ENCODE data around the gene MBD6.
"Not testable (repeated sequence)": the region's sequence is repeated elsewhere in the genome, so short reads cannot be mapped to it uniquely, and the experiment has no call there.

MBD6 gene

DNA sequence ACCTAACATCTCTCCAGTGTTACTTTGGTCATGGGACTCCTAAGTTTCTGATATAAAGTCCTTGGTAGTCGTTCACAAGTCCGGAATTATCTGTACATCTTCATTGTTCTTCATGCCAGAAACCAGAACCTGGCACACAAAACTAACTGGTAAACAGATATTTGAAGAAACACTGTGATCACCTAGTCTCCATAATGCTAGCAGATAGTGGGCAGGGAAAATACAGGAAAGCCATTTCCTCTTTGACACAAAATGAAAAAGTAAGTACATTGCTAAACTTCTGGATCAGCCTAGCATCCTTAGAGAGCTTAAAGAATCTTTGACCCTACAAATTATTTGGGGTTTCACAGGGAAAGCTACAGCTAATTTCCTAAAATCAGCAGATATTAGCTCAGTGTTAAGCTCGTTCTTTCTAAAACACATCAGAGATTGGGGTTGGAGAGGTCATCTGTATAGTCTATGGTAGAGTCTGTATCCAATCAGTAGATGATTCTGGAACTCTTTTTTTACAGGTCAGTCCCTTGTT lies 7.2 kb upstream of the MBD6 start:
- no peak for DNase-seq

DNA sequence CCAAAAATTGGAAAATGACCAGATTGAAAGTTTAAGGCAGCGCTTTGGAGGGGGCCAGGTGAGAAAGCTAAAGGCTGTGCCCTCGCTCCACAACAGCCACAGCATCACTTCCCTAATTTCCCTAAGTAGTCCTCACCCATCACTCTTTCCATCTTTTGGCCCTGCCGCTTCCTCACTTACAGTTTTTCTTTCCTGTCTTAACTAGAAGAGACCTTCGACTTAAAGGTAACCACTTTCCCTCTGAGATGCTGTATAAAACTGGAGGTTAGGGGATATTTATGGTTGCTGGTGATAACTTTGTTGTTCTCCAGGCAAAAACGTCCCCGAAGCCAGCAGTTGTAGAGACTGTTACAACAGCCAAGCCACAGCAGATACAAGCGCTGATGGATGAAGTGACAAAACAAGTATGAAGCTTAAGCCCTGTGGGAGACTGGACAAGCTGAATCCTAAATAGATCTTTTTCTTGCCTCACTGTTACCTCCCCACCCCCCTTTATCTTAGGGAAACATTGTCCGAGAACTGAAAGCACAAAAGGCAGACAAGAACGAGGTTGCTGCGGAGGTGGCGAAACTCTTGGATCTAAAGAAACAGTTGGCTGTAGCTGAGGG lies 6.6 kb upstream of the MBD6 start:
- no peak for DNase-seq

GRCh38 chr12:57516617-57517153 lies 5.9 kb upstream of the MBD6 start:
- DNase-seq: no peak

DNA sequence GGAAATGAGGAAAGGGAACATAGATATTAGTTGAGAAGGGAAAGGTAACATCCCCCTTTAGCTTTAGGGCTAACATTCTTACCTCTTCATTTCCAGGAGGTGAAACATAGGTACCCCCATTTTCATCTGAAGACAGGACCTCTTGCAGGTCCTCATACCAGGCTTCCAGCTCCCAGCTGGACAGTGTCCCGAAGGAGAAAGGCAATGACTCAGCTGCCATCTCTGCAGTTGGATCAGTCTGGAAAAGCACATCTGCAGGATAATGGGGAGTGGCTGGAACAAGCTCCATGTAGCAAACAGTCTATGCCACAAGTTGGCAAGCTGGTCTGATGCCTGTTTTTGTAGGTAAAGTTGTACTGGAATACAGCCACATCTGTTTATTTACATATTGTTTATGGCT lies 5.4 kb upstream of the MBD6 start:
- no peak for DNase-seq

GRCh38 chr12:57517718-57518117 lies 4.9 kb upstream of the MBD6 start:
- not testable (repeated sequence) for DNase-seq

DNA sequence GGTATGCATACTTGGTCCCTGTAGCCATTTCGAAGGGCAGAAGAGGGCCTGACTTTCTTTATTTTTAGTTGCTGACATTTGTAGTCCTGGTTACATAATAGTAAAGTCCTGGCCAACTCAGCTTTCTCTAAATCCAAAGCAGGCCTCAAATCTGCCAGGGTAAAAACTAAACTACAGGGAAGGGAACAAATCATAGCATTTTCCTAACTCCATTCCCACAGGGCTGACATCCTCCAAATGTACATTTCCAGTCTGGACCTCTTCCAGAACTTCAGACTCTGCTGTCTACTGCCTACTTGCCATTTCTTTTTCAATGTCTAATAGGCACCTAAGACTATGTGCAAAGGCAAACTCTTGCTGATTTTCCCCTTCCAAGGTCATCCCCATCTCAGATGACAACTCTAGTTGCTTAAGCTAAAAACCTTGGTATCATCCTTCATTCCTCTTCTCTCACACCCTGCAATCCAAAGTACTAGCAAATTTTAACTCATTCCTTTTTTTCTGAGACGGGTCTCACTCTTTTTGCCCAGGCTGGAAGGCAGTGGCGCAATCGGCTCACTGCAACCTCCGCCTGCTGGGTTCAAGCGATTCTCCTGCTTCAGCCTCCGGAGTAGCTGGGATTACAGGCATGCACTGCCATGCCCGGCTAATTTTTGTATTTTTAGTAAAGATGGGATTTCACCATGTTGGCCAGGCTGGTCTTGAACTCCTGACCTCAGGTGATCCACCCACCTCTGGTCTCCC lies 4.3 kb upstream of the MBD6 start:
- no peak for DNase-seq

DNA sequence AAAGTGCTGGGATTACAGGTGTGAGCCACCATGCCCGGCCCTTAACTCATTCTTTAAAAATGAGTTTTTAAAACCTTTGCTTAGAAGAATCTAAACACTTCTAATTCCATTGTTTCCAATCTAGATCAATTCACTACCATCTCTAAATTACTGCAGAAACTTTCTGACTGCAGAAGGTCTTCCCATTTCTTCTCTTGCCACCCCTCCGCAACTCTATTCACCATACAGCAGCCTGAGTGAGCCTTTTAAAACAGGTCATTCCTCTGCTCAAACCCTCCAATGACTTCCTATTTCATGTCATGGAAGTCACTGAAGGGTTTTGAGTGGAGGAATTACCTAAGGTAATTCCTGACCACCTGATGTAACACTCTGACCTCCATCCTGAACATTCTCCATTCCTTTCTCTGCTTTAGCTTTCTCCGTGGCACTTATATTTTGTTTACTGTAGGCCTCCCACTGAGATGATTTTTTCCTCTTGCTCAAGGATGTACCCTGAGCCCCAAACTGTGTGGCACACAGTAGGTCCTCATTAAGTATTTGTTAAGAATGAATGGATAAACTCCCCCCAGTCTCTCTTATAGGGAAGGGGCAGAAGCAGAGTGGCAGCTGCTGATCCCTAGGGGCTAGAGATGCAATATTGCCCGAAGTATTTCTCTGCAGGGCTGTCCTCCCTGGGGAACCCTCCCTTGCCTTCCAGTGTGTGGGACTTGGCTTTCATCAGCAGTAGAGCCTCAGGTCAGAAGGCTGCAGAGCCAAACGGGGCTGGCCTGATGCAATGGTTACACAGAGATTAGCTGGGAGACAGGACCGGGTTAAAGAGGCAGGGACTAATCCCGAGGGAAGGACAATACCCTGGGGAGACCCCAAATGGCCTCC lies 3.5 kb upstream of the MBD6 start:
- no peak for DNase-seq

DNA sequence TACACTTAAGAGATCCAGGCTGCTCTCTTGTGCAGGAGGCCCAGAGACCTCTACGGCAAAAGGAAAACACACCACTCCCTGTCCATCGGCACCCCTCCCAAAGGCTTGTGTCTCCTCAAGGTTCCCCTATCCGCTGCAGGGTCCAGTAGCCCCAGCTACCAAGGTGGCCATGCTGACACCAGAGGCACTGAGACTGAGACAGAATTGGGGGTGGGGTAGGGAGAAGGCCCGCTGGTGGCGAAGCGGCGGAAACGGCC lies 2.9 kb upstream of the MBD6 start:
- DNase-seq: no peak

- peak; percentile 95 for DNase-seq
Observed at GRCh38 chr12:57520053-57520818, 2.4 kb upstream of the MBD6 start, which contains the start of gene DDIT3. Gene DDIT3 (minus strand): TSS chr12:57520514. CDS start chr12:57517406, 3,108 bp downstream.

GRCh38 chr12:57521525-57522010 lies 1.1 kb upstream of the MBD6 start:
- DNase-seq: peak; percentile 35

GRCh38 chr12:57522887-57523705 lies 472 bp downstream of the MBD6 start:
- no peak for DNase-seq

DNA sequence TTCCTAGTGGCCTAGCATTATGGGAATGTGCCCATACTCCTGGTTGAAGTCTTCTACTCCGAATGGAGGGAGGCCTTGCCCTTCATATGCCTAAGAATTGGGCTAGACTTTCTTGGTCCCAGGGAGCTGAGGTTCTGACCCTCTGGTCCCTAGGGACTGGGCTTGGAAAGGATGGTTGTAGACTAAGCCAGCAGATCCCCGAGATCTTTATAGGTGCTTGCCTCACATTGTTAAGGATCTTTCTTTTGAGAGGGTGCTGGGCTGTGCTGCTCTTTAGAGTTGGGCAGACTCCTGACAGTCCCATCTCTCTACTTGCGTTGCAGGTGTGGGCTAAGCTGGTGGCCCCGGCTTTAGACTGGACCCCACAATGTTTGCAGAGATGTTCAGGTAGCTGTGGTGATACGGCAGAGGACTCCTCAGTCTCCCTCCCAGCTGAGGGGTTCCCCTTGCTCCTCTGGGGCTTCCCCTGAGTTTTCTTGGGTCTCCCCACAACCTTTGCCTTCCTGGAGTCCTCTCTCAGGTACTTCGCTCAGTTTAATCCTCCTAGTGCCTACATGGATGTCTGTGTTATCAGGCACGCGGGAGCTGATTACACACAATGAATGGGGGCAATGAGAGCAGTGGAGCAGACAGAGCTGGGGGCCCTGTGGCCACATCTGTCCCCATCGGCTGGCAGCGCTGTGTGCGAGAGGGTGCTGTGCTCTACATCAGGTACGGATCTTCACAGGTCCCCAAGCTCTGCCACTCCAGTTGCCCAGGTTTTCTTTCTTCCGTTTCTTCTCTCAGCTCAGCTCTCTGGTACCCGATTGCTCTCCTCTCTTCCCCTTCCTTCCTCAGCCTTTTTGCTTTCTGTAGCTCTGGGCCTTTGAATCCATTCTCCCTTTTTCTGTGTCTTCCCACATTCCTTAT lies 1.3 kb downstream of the MBD6 start:
- no peak for DNase-seq

DNA sequence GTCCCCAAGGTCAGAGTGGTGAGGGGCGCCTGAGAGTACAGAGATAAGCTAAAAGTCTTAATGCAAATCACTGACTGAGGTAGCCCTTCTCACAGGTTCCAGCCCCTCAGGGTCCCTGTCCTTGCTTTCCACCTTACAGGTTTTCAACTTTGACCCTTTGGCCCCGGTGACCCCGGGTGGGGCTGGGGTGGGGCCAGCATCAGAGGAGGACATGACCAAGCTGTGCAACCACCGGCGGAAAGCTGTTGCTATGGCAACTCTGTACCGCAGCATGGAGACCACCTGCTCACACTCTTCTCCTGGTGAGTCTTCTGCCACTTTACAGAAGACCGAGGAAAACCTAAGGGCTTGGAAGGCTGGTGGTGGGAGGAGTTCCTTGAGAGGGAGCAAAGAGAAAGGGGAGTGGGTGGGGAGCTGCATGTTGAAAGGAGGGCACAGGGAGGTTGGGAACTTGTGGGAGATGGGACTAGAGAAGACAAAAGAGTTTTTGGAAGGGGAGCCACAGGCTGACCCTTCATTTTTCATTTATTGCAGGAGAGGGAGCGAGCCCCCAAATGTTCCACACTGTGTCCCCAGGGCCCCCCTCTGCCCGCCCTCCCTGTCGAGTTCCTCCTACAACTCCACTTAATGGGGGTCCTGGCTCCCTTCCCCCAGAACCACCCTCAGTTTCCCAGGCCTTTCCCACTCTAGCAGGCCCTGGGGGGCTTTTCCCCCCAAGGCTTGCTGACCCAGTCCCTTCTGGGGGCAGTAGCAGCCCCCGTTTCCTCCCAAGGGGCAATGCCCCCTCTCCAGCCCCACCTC lies 2.4 kb downstream of the MBD6 start:
- no peak for DNase-seq

DNA sequence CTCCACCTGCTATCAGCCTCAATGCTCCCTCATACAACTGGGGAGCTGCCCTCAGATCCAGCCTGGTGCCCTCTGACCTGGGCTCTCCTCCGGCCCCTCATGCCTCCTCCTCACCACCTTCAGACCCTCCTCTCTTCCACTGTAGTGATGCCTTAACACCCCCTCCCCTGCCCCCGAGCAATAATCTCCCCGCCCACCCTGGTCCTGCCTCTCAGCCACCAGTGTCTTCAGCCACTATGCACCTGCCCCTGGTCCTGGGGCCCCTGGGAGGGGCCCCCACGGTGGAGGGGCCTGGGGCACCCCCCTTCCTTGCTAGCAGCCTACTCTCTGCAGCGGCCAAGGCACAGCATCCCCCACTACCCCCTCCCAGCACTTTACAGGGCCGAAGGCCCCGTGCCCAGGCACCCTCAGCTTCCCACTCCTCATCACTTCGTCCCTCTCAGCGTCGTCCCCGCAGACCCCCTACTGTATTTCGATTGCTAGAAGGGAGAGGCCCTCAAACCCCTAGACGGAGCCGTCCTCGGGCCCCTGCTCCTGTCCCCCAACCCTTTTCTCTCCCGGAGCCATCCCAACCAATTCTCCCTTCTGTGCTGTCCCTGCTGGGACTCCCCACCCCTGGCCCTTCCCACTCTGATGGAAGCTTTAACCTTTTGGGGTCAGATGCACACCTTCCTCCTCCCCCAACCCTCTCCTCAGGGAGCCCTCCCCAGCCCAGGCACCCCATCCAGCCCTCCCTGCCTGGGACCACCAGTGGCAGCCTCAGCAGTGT lies 3.2 kb downstream of the MBD6 start:
- DNase-seq: no peak

DNA sequence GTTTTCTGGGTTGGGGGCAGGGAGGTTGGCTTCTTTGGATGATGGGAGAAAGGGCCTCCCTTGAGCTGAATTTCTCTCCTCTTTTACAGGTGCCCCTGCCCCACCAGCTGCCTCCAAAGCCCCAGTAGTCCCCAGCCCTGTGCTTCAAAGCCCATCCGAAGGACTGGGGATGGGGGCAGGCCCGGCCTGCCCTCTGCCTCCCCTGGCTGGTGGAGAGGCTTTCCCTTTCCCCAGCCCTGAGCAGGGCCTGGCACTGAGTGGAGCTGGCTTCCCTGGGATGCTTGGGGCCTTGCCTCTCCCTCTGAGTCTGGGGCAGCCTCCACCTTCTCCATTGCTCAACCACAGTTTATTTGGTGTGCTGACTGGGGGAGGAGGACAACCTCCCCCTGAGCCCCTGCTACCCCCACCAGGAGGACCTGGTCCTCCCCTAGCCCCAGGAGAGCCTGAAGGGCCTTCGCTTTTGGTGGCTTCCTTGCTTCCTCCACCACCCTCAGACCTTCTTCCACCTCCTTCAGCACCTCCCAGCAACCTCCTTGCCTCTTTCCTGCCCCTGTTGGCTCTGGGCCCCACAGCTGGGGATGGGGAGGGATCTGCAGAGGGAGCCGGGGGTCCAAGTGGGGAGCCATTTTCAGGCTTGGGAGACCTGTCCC lies 4.0 kb downstream of the MBD6 start:
- DNase-seq: no peak

GRCh38 chr12:57527184-57527583 lies 4.6 kb downstream of the MBD6 start:
- no peak for DNase-seq

GRCh38 chr12:57528176-57528575 lies 5.6 kb downstream of the MBD6 start:
- no peak for DNase-seq
